HepG2 (cell line): ENCODE results near the gene SRCIN1. TPM values are rescaled to one million over a fixed set of nuclear protein-coding genes. Genes with fewer than 3 reads are reported as not detected.

Source experiments
- ATM ChIP-seq: fragments of 450-650 bp; IDR thresholded peaks from 2 replicates; pipeline ENCODE4 v1.7.1; 2017; ENCODE audit warnings: mild to moderate bottlenecking, borderline replicate concordance
- EEA1 ChIP-seq: sonication (generic); formaldehyde crosslinking; IDR thresholded peaks from 2 replicates; pipeline ENCODE4 v1.5.1; 2020; ENCODE audit warnings: mild to moderate bottlenecking, missing genetic modification reagents, borderline replicate concordance
- FOSL1 ChIP-seq: sonication (generic); formaldehyde crosslinking; IDR thresholded peaks from 2 replicates; pipeline ENCODE4 v1.9.0; 2021; ENCODE audit warnings: missing genetic modification reagents, borderline replicate concordance
- FOXA3 ChIP-seq: IDR thresholded peaks from 2 replicates; pipeline ENCODE4 v1.6.1; 2016; ENCODE audit warnings: missing genetic modification reagents, missing compliant biosample characterization
- KAT2B ChIP-seq: fragments of 150-350 bp; IDR thresholded peaks from 2 replicates; pipeline ENCODE4 v1.6.1; 2014; ENCODE audit warnings: low read depth, low read length, borderline replicate concordance
- MBNL3 ChIP-seq: fragments of 250-450 bp; sonication (Bioruptor Pico); conservative IDR thresholded peaks from 2 replicates; pipeline ENCODE4 v1.8.0; 2022; ENCODE audit warnings: mild to moderate bottlenecking, inconsistent platforms
- MED8 ChIP-seq: sonication (generic); formaldehyde crosslinking; IDR thresholded peaks from 2 replicates; pipeline ENCODE4 v1.8.1; 2023; ENCODE audit warnings: mild to moderate bottlenecking, missing genetic modification reagents; ENCODE audit not compliant: insufficient replicate concordance
- MYC ChIP-seq: sonication (generic); formaldehyde crosslinking; IDR thresholded peaks from 2 replicates; pipeline ENCODE4 v1.9.0; 2021; ENCODE audit warnings: missing genetic modification reagents, borderline replicate concordance
- MYNN ChIP-seq: sonication (generic); formaldehyde crosslinking; IDR thresholded peaks from 2 replicates; pipeline ENCODE4 v1.4.0; 2020; ENCODE audit warnings: mild to moderate bottlenecking, low read depth, missing genetic modification reagents
- NR2C2 ChIP-seq: sonication (generic); formaldehyde crosslinking; IDR thresholded peaks from 2 replicates; pipeline ENCODE4 v1.4.0; 2020; ENCODE audit warnings: missing genetic modification reagents, mild to moderate bottlenecking, moderate library complexity, borderline replicate concordance
- NR3C1 ChIP-seq: sonication (generic); formaldehyde crosslinking; IDR thresholded peaks from 2 replicates; pipeline ENCODE4 v1.4.0; 2020; ENCODE audit warnings: missing genetic modification reagents
- RFX1 ChIP-seq: fragments of 450-650 bp; IDR thresholded peaks from 2 replicates; pipeline ENCODE4 v1.6.1; 2017
- SMAD1 ChIP-seq: sonication (generic); formaldehyde crosslinking; IDR thresholded peaks from 2 replicates; pipeline ENCODE4 v1.4.0; 2020; ENCODE audit warnings: missing genetic modification reagents, low read depth, mild to moderate bottlenecking, borderline replicate concordance
- ZNF44 ChIP-seq: sonication (generic); formaldehyde crosslinking; IDR thresholded peaks from 2 replicates; pipeline ENCODE4 v1.5.1; 2020; ENCODE audit warnings: mild to moderate bottlenecking, missing genetic modification reagents
- ZNF839 ChIP-seq: sonication (generic); formaldehyde crosslinking; IDR thresholded peaks from 2 replicates; pipeline ENCODE4 v1.4.0; 2020; ENCODE audit warnings: missing genetic modification reagents, mild to moderate bottlenecking, borderline replicate concordance
- polyA plus RNA-seq, 8 experiments: library from polyadenylated mRNA; depleted of rRNA in 3 of 8; stranded (reverse) in 7 of 8; unstranded in 1 of 8; fragments of >200 nt; fragmentation: Illumina TruSeq in 4 of 8; extraction: Trizol in 4 of 8; gene quantifications; 2 replicates each; pipeline versions ENCODE4 v1.2.1 to v1.2.3, GENCODE V29; 2011 to 2016; ENCODE audit warnings: low read depth in 4 of 8, missing spikeins in 1 of 8, mixed read lengths in 1 of 8; ENCODE audit not compliant: insufficient read depth in 1 of 8
- total RNA-seq, 5 experiments: library from RNA; depleted of rRNA; stranded (reverse); fragments of >200 nt; fragmentation: Illumina TruSeq; extraction: Trizol; gene quantifications; 2 replicates each; pipeline ENCODE4 v1.2.3, GENCODE V29; 2016; ENCODE audit warnings: low read depth in 1 of 5
- TF ChIP-seq, protein P1 (sequence below): sonication (generic); formaldehyde crosslinking; IDR thresholded peaks from 2 replicates; pipeline ENCODE4 v1.4.0; 2020; ENCODE audit warnings: missing genetic modification reagents, borderline replicate concordance
- TF ChIP-seq, protein P2 (sequence below): IDR thresholded peaks from 2 replicates; pipeline ENCODE4 v1.6.1; 2016; ENCODE audit warnings: mild to moderate bottlenecking
- TF ChIP-seq, protein P3 (sequence below): sonication (generic); formaldehyde crosslinking; IDR thresholded peaks from 2 replicates; pipeline ENCODE4 v1.4.0; 2020; ENCODE audit warnings: mild to moderate bottlenecking, missing genetic modification reagents, borderline replicate concordance
- TF ChIP-seq, protein P4 (sequence below): sonication (generic); formaldehyde crosslinking; IDR thresholded peaks from 2 replicates; pipeline ENCODE4 v1.5.1; 2020; ENCODE audit warnings: mild to moderate bottlenecking, moderate library complexity, missing genetic modification reagents
- TF ChIP-seq, protein P5 (sequence below): sonication (generic); formaldehyde crosslinking; IDR thresholded peaks from 2 replicates; pipeline ENCODE4 v1.5.1; 2020; ENCODE audit warnings: missing genetic modification reagents, mild to moderate bottlenecking, borderline replicate concordance

The SRCIN1 gene
- total and polyA plus RNA-seq, 2 of the 13 experiments (the other 11 are each of a cell fraction or from before 2014, with no cell fraction given): 1.2 to 9.6 TPM

DNA sequence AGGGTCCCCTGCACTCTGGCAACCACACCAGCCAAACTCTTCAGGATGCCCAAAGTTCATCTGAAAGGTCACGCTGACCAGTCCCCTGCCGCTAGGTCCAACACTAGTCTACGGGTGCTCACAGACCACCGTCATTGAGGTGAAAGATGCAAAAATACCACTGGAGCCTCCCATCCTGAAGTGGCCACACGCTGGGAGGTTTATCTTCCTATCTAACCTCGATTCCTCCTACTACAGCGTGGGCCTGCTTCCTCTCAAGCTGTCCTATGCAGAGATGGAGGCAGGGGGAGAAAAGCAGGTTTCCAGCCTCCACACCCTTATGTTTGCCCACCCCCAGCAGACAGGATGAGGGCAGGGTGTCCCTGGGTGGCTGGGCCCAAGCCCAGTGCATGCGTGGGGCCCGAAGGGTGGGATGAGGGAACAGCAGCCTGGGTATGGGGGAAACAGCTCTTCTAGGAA lies 6.3 kb downstream of the SRCIN1 start (continued):
- no peak for TF ChIP-seq MYC (CRISPR knock-in tag)
- TF ChIP-seq, protein P1, sequence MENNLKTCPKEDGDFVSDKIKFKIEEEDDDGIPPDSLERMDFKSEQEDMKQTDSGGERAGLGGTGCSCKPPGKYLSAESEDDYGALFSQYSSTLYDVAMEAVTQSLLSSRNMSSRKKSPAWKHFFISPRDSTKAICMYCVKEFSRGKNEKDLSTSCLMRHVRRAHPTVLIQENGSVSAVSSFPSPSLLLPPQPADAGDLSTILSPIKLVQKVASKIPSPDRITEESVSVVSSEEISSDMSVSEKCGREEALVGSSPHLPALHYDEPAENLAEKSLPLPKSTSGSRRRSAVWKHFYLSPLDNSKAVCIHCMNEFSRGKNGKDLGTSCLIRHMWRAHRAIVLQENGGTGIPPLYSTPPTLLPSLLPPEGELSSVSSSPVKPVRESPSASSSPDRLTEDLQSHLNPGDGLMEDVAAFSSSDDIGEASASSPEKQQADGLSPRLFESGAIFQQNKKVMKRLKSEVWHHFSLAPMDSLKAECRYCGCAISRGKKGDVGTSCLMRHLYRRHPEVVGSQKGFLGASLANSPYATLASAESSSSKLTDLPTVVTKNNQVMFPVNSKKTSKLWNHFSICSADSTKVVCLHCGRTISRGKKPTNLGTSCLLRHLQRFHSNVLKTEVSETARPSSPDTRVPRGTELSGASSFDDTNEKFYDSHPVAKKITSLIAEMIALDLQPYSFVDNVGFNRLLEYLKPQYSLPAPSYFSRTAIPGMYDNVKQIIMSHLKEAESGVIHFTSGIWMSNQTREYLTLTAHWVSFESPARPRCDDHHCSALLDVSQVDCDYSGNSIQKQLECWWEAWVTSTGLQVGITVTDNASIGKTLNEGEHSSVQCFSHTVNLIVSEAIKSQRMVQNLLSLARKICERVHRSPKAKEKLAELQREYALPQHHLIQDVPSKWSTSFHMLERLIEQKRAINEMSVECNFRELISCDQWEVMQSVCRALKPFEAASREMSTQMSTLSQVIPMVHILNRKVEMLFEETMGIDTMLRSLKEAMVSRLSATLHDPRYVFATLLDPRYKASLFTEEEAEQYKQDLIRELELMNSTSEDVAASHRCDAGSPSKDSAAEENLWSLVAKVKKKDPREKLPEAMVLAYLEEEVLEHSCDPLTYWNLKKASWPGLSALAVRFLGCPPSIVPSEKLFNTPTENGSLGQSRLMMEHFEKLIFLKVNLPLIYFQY: no peak
- no peak for TF ChIP-seq ZNF839
- TF ChIP-seq, protein P2, sequence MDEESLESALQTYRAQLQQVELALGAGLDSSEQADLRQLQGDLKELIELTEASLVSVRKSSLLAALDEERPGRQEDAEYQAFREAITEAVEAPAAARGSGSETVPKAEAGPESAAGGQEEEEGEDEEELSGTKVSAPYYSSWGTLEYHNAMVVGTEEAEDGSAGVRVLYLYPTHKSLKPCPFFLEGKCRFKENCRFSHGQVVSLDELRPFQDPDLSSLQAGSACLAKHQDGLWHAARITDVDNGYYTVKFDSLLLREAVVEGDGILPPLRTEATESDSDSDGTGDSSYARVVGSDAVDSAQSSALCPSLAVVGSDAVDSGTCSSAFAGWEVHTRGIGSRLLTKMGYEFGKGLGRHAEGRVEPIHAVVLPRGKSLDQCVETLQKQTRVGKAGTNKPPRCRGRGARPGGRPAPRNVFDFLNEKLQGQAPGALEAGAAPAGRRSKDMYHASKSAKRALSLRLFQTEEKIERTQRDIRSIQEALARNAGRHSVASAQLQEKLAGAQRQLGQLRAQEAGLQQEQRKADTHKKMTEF: no peak
- TF ChIP-seq, protein P3, sequence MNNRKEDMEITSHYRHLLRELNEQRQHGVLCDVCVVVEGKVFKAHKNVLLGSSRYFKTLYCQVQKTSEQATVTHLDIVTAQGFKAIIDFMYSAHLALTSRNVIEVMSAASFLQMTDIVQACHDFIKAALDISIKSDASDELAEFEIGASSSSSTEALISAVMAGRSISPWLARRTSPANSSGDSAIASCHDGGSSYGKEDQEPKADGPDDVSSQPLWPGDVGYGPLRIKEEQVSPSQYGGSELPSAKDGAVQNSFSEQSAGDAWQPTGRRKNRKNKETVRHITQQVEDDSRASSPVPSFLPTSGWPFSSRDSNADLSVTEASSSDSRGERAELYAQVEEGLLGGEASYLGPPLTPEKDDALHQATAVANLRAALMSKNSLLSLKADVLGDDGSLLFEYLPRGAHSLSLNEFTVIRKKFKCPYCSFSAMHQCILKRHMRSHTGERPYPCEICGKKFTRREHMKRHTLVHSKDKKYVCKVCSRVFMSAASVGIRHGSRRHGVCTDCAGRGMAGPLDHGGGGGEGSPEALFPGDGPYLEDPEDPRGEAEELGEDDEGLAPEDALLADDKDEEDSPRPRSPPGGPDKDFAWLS (CRISPR knock-in tag): no peak
- no peak for TF ChIP-seq EEA1 (CRISPR knock-in tag)
- no peak for TF ChIP-seq ZNF44 (CRISPR knock-in tag)
- TF ChIP-seq MED8 (CRISPR knock-in tag): peak; percentile 40
- TF ChIP-seq ATM: no peak
- no peak for TF ChIP-seq KAT2B
- no peak for TF ChIP-seq NR3C1 (CRISPR knock-in tag)
- TF ChIP-seq RFX1: no peak
- TF ChIP-seq FOXA3 (CRISPR knock-in tag): no peak
- TF ChIP-seq, protein P4, sequence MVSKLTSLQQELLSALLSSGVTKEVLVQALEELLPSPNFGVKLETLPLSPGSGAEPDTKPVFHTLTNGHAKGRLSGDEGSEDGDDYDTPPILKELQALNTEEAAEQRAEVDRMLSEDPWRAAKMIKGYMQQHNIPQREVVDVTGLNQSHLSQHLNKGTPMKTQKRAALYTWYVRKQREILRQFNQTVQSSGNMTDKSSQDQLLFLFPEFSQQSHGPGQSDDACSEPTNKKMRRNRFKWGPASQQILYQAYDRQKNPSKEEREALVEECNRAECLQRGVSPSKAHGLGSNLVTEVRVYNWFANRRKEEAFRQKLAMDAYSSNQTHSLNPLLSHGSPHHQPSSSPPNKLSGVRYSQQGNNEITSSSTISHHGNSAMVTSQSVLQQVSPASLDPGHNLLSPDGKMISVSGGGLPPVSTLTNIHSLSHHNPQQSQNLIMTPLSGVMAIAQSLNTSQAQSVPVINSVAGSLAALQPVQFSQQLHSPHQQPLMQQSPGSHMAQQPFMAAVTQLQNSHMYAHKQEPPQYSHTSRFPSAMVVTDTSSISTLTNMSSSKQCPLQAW (CRISPR knock-in tag): no peak
- TF ChIP-seq NR2C2 (CRISPR knock-in tag): peak; percentile 31; the same call in 1 of the 2 replicates
- TF ChIP-seq MBNL3: no peak
- TF ChIP-seq MYNN (CRISPR knock-in tag): no peak
- TF ChIP-seq FOSL1 (CRISPR knock-in tag): no peak
- TF ChIP-seq, protein P5, sequence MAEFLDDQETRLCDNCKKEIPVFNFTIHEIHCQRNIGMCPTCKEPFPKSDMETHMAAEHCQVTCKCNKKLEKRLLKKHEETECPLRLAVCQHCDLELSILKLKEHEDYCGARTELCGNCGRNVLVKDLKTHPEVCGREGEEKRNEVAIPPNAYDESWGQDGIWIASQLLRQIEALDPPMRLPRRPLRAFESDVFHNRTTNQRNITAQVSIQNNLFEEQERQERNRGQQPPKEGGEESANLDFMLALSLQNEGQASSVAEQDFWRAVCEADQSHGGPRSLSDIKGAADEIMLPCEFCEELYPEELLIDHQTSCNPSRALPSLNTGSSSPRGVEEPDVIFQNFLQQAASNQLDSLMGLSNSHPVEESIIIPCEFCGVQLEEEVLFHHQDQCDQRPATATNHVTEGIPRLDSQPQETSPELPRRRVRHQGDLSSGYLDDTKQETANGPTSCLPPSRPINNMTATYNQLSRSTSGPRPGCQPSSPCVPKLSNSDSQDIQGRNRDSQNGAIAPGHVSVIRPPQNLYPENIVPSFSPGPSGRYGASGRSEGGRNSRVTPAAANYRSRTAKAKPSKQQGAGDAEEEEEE (CRISPR knock-in tag): no peak
- TF ChIP-seq SMAD1: no peak
